HG03457 (cell line): Measurements from ENCODE around the gene CARM1.

Experiments
- ATAC-seq: cut with Tn5 transposase; IDR thresholded peaks from one replicate; pipeline ENCODE4 v1.9.1; 2021; ENCODE audit warnings: moderate number of reproducible peaks; ENCODE audit not compliant: unreplicated experiment

CARM1 gene

DNA sequence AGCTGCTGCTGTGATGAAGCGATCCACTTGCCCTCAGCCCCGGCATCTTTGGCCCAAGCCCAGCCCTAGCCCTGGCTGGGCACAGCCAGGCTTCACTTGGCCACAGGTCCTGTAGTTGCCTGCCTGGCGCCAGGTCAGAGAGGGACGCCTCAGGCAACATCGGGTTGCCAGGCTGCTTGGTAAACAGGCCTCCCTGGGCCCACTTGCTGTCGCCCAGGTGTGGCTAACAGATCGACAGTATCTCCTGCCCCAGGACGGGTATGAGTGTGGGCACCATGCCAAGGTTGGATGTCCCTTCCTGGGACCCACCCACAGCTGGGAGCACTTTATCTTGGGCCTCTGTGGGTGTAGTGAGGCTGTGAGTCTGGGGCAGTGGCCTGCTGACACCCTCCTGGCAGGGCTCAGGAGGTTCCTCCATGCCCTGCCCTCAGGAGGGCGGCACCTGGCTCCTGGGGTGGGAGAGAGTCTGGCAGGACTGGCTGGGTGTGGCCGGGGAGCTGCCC lies 27.8 kb downstream of the CARM1 start:
- ATAC-seq: no peak

DNA sequence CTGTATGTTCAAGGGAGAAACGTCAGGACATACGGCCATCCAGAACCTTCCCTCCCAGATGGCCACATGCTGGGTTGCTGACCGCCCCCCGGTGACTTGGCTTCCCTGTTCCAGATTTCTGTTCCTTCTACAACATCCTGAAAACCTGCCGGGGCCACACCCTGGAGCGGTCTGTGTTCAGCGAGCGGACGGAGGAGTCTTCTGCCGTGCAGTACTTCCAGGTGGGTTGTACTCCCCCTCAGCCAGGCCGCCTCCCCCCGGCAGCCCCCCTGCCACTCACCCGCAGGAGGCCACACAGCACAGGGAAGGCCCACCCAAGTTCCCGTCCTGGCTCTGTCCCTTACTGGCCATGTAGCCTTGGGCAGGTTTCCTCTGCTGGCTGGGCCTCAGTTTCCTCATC lies 36.6 kb downstream of the CARM1 start:
- no peak for ATAC-seq

- ATAC-seq: no peak
Observed at GRCh38 chr19:10908380-10908960, 37.1 kb downstream of the CARM1 start.

GRCh38 chr19:10911579-10912363 lies 40.4 kb downstream of the CARM1 start:
- no peak for ATAC-seq

- no peak for ATAC-seq
Observed at GRCh38 chr19:10912619-10913018, 41.3 kb downstream of the CARM1 start.

- no peak for ATAC-seq
Observed at GRCh38 chr19:10913716-10914340, 42.5 kb downstream of the CARM1 start.

- no peak for ATAC-seq
Observed at GRCh38 chr19:10915130-10916091, 44.1 kb downstream of the CARM1 start.

GRCh38 chr19:10916602-10917001 lies 45.2 kb downstream of the CARM1 start:
- ATAC-seq: no peak

DNA sequence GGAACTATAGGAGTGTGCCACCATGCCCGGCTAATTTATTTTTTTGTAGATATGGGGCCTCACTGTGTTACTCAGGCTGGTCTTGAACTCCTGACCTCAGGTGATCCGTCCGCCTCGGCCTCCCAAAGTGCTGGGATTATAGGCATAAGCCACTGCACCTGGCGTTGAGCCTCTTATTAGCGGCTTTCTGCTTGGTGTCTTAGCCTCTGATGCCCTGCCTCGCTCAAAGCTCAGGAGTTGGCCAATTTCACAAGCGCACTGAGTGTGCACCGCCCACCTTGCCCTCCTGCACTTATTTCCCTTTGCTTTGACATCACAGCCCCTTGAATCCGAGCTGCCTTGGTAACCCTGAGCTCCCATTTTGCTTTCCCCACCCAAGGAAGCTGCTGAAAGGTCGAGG lies 47.0 kb downstream of the CARM1 start:
- ATAC-seq: no peak

DNA sequence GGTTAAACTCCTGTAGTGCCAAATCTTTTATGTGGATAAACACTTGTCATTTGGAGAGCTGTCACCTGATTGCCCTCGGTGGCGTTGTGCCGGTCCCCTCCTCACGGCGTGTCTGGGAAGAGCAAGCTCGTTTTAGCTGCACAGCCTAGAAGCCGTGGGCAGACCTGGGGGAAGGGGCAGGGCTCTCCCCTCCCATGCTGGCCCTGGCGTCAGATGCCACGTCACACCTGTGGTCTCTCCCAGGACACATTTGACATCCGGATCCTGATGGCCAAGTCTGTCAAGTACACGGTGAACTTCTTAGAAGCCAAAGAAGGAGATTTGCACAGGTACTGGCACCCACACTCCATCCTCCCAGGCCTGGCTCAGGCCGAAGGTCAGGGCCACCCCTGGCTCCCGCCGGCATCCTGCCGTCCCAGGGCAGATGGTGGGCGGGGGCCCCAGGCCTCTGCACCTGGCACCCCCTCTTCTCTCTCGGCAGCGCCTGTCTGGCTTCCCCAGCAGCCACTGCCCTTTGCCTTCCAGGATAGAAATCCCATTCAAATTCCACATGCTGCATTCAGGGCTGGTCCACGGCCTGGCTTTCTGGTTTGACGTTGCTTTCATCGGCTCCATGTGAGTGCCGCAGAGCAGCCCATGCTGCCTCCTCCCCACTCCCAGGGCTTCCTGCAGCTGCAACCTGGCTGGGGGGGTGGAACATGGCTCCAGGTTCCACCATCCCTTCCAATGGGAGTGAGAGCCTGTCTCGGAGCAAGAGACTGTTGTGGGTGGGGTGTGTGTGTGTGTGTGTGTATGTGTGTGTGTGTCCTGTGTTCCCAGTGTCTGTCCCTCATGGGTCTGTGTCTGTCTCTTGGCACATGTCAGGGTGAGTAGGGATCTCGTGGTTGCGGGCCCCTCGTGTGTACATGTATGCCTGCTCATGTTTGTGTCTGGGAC lies 48.3 kb downstream of the CARM1 start:
- no peak for ATAC-seq

DNA sequence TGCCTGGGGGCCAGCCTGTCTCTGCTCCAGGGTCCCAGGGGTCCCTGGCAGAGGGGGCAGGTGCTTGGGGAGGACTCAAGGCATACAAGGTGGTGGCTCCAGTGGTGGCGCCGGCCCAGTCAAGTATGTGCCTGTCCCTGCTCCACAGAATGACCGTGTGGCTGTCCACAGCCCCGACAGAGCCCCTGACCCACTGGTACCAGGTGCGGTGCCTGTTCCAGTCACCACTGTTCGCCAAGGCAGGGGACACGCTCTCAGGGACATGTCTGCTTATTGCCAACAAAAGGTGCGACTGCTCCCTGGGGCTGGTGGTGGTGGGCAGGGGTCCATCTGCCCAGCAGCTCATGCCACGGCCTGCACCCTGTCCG lies 48.9 kb downstream of the CARM1 start:
- no peak for ATAC-seq

- ATAC-seq: no peak
Observed at GRCh38 chr19:10920781-10921180, 49.4 kb downstream of the CARM1 start.

- no peak for ATAC-seq
Observed at GRCh38 chr19:10921199-10921909, 50.0 kb downstream of the CARM1 start.

DNA sequence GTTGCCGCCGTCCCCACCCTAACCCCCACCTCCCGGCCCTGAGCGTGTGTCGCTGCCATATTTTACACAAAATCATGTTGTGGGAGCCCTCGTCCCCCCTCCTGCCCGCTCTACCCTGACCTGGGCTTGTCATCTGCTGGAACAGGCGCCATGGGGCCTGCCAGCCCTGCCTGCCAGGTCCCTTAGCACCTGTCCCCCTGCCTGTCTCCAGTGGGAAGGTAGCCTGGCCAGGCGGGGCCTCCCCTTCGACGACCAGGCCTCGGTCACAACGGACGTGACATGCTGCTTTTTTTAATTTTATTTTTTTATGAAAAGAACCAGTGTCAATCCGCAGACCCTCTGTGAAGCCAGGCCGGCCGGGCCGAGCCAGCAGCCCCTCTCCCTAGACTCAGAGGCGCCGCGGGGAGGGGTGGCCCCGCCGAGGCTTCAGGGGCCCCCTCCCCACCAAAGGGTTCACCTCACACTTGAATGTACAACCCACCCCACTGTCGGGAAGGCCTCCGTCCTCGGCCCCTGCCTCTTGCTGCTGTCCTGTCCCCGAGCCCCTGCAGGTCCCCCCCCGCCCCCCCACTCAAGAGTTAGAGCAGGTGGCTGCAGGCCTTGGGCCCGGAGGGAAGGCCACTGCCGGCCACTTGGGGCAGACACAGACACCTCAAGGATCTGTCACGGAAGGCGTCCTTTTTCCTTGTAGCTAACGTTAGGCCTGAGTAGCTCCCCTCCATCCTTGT lies 50.7 kb downstream of the CARM1 start:
- no peak for ATAC-seq

GRCh38 chr19:10922638-10923014 lies 51.3 kb downstream of the CARM1 start:
- no peak for ATAC-seq

DNA sequence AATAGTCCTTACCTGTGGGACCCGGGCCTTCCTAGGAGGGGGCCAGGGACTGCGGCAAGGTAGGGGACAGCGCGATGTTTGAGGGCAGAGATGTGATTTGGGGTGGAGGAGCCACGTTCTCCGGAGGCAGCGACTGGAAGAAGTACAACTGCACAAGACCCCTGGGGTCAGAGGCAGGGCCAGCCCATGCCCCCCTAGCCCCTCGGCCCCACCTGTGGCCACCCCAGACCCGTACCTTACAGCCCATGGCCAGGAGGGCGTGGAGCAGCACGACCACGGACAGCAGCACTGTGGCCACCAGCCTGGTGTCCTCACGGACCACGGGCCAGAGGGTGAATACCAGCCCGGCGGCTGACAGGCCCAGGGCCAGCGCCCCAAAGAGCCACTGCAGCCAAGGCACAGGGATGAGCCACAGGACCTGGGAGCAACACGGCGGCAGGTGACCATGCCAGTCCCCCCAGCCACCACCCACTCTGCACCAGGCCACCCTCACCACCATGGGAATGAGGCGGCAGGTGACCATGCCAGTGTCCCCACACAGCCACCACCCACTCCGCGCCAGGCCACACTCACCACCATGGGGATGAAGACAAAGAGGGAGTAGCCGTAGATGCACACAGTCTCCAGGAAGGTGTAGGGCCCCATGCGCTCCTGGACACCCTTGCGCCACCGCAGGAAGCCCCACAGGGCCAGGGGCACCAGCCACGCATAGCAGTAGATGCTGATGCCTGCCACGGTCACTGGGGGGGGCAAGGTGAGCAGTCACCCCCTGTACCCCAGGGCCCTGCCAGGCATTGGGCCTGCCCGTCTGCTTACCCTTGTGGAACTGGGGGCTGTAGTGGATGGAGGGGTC lies 52.1 kb downstream of the CARM1 start:
- ATAC-seq: no peak

DNA sequence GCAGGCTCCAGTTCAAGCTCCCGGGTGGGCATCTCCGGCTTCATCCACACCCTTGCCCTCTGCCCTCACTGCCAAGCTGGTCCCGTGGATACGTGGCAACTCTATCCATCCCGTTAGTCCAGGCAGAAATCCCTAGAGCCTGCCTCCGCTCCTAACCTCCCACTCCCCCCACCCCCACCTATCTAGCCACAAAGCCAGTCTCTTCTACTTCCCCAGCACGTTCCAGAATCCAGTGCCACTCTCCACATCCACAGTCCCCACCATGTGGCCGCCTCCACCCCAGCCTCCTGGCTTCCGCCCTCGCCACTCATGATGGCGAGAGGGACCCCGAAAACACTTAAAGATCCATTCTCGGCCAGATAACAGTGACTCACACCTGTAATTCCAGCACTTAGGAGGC lies 53.2 kb downstream of the CARM1 start:
- ATAC-seq: no peak
